Liver (tissue), 9 donors: ENCODE results near the gene MAP1A. TPM values are rescaled to one million over a fixed set of nuclear protein-coding genes. Genes with fewer than 3 reads are reported as not detected.

Experiments
- DNase-seq: peaks from one replicate; pipeline ENCODE4 v3.0.0-alpha.2; 2017; ENCODE audit warnings: low spot score
- H3K27ac ChIP-seq, 2 donors: one replicate each; pipeline ENCODE4 v1.7.0; 2013; ENCODE audit warnings: inconsistent platforms in 2 of 2, low read length in 2 of 2, control low read depth in 1 of 2, low read depth in 1 of 2, mild to moderate bottlenecking in 1 of 2
- H3K27me3 ChIP-seq, 4 donors: one replicate each; pipeline versions ENCODE4 v1.6.1 to v1.7.0; 2013; ENCODE audit warnings: low read length in 3 of 4, inconsistent platforms in 1 of 4, mild to moderate bottlenecking in 1 of 4, moderate library complexity in 1 of 4; ENCODE audit not compliant: control insufficient read depth in 4 of 4, insufficient read depth in 4 of 4
- H3K36me3 ChIP-seq, 4 donors: one replicate each; pipeline versions ENCODE4 v1.6.1 to v1.7.0; 2013; ENCODE audit warnings: low read length in 3 of 4, mild to moderate bottlenecking in 3 of 4, low read depth in 1 of 4, moderate library complexity in 1 of 4; ENCODE audit not compliant: control insufficient read depth in 4 of 4, insufficient read depth in 3 of 4
- H3K4me1 ChIP-seq, 4 donors: one replicate each; pipeline versions ENCODE4 v1.6.1 to v1.7.0; 2013; ENCODE audit warnings: low read length in 3 of 4, mild to moderate bottlenecking in 3 of 4, moderate library complexity in 1 of 4; ENCODE audit not compliant: control insufficient read depth in 4 of 4, insufficient read depth in 4 of 4
- H3K4me3 ChIP-seq, 3 donors: one replicate each; pipeline versions ENCODE4 v1.6.1 to v1.7.0; 2013; ENCODE audit warnings: low read length in 3 of 3, control low read depth in 1 of 3, low read depth in 1 of 3, mild to moderate bottlenecking in 1 of 3
- H3K9ac ChIP-seq, 2 donors: one replicate each; pipeline ENCODE4 v1.7.0; 2013; ENCODE audit warnings: low read length in 2 of 2, mild to moderate bottlenecking in 2 of 2, moderate library complexity in 2 of 2, control low read depth in 1 of 2, low read depth in 1 of 2
- H3K9me3 ChIP-seq, 4 donors: one replicate each; pipeline versions ENCODE4 v1.6.1 to v1.7.0; 2013; ENCODE audit warnings: low read length in 3 of 4; ENCODE audit not compliant: control insufficient read depth in 4 of 4
- ATF3 ChIP-seq: IDR thresholded peaks from 2 replicates; pipeline ENCODE4 v1.6.1; 2016; ENCODE audit warnings: antibody characterized with exemption
- CTCF ChIP-seq: fragments of 150-350 bp; IDR thresholded peaks from 2 replicates; pipeline ENCODE4 v1.5.1; 2017; ENCODE audit warnings: improper control_type of control experiment, low read depth, low read length; ENCODE audit not compliant: missing input control
- FOXA1 ChIP-seq: IDR thresholded peaks from 2 replicates; pipeline ENCODE4 v1.6.1; 2016; ENCODE audit warnings: antibody characterized with exemption
- HNF4A ChIP-seq, 2 donors: conservative IDR thresholded peaks; 2 replicates each; pipeline ENCODE4 v1.6.1; 2016; ENCODE audit warnings: antibody characterized with exemption in 2 of 2, mild to moderate bottlenecking in 2 of 2
- HNF4G ChIP-seq: IDR thresholded peaks from 2 replicates; pipeline ENCODE4 v1.6.1; 2016; ENCODE audit warnings: antibody characterized with exemption
- JUND ChIP-seq, 2 donors: IDR thresholded peaks; 2 replicates each; pipeline ENCODE4 v1.6.1; 2016; ENCODE audit warnings: antibody characterized with exemption in 2 of 2
- MAX ChIP-seq: IDR thresholded peaks from 2 replicates; pipeline ENCODE4 v1.6.1; 2016; ENCODE audit warnings: antibody characterized with exemption
- RXRA ChIP-seq, 2 donors: IDR thresholded peaks; 2 replicates each; pipeline ENCODE4 v1.6.1; 2017 to 2018; ENCODE audit warnings: antibody characterized with exemption in 2 of 2, mild to moderate bottlenecking in 1 of 2
- TAF1 ChIP-seq: conservative IDR thresholded peaks from 2 replicates; pipeline ENCODE4 v1.6.1; 2016; ENCODE audit warnings: antibody characterized with exemption, mild to moderate bottlenecking
- YY1 ChIP-seq: IDR thresholded peaks from 2 replicates; pipeline ENCODE4 v1.6.1; 2016; ENCODE audit warnings: antibody characterized with exemption, mild to moderate bottlenecking
- WGBS: extraction: QIAGEN DNeasy Blood & Tissue Kit; methylation state at CpG from one replicate; pipeline ENCODE4 v1.1.7; 2013; 5-methylcytosine and 5-hydroxymethylcytosine counted together
- polyA plus RNA-seq, 2 donors: library from polyadenylated mRNA; stranded (reverse) in 1 of 2; unstranded in 1 of 2; fragments of 200-250 nt in 1 of 2; fragments of >200 nt in 1 of 2; fragmentation: Nextera tagmentation in 1 of 2; extraction: Ambion mirVana in 1 of 2; gene quantifications; one replicate each; pipeline versions ENCODE4 v1.2.1 to v1.2.3, GENCODE V29; 2013 to 2015
- total RNA-seq, 2 donors: library from RNA; depleted of rRNA; stranded (reverse); fragments of >200 nt; gene quantifications; one replicate each; pipeline ENCODE4 v1.2.3, GENCODE V29; 2014
- TF ChIP-seq, protein P1 (sequence below): IDR thresholded peaks from 2 replicates; pipeline ENCODE4 v1.6.1; 2016; ENCODE audit warnings: antibody characterized with exemption
- TF ChIP-seq, protein P2 (sequence below): IDR thresholded peaks from 2 replicates; pipeline ENCODE4 v1.6.1; 2016; ENCODE audit warnings: antibody characterized with exemption, mild to moderate bottlenecking
- donor health status: healthy.
- donor health status: healthy.
- donor health status: healthy.
- donor health status: healthy.
- donor health status: healthy.

Gene MAP1A
- total and polyA plus RNA-seq, 4 donors, result 0.11 to 0.89 (median 0.28) TPM

DNA sequence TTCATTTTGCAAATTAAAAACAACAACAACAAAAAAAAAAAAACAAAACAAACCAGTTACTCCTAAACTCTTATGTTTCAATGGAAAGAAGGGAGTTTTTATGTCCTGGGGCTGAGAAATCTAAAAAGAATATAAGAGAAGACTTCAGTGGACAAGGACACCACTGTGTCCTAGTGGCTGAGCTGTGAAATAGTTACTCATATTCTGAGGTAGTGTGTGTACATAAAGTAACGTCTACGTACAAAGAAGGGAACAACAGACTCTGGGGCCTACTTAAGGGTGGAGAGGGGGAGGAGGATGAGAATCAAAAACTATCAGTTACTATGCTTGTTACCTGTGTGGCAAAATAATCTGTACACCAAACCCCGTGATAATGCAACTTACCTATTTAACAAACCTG, 18.4 kb upstream of the MAP1A start:
- H3K4me1 ChIP-seq, result no peaks in the 10 kb centered on the region
- H3K27me3 ChIP-seq, result no peaks in the 10 kb centered on the region
- no peak overlapping the region for H3K27ac ChIP-seq
- 87% methylated on average over 3 of the region's 3 CpGs for WGBS
- no peaks in the 10 kb centered on the region for H3K36me3 ChIP-seq
- no peak overlapping the region for H3K4me3 ChIP-seq
- DNase-seq, result no peak
- no peak overlapping the region for H3K9ac ChIP-seq
- no peak for TF ChIP-seq TAF1
- TF ChIP-seq JUND (IDR thresholded peaks at IDR 0.05), result no peak
- no peak for TF ChIP-seq CTCF
- no peak for TF ChIP-seq FOXA1
- no peak for TF ChIP-seq HNF4G
- no peak for TF ChIP-seq MAX
- TF ChIP-seq, protein P1, sequence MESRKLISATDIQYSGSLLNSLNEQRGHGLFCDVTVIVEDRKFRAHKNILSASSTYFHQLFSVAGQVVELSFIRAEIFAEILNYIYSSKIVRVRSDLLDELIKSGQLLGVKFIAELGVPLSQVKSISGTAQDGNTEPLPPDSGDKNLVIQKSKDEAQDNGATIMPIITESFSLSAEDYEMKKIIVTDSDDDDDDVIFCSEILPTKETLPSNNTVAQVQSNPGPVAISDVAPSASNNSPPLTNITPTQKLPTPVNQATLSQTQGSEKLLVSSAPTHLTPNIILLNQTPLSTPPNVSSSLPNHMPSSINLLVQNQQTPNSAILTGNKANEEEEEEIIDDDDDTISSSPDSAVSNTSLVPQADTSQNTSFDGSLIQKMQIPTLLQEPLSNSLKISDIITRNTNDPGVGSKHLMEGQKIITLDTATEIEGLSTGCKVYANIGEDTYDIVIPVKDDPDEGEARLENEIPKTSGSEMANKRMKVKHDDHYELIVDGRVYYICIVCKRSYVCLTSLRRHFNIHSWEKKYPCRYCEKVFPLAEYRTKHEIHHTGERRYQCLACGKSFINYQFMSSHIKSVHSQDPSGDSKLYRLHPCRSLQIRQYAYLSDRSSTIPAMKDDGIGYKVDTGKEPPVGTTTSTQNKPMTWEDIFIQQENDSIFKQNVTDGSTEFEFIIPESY, result no peak
- TF ChIP-seq YY1, result no peak
- no peak for TF ChIP-seq HNF4A (conservative IDR thresholded peaks at IDR 0.05)
- TF ChIP-seq, protein P2, sequence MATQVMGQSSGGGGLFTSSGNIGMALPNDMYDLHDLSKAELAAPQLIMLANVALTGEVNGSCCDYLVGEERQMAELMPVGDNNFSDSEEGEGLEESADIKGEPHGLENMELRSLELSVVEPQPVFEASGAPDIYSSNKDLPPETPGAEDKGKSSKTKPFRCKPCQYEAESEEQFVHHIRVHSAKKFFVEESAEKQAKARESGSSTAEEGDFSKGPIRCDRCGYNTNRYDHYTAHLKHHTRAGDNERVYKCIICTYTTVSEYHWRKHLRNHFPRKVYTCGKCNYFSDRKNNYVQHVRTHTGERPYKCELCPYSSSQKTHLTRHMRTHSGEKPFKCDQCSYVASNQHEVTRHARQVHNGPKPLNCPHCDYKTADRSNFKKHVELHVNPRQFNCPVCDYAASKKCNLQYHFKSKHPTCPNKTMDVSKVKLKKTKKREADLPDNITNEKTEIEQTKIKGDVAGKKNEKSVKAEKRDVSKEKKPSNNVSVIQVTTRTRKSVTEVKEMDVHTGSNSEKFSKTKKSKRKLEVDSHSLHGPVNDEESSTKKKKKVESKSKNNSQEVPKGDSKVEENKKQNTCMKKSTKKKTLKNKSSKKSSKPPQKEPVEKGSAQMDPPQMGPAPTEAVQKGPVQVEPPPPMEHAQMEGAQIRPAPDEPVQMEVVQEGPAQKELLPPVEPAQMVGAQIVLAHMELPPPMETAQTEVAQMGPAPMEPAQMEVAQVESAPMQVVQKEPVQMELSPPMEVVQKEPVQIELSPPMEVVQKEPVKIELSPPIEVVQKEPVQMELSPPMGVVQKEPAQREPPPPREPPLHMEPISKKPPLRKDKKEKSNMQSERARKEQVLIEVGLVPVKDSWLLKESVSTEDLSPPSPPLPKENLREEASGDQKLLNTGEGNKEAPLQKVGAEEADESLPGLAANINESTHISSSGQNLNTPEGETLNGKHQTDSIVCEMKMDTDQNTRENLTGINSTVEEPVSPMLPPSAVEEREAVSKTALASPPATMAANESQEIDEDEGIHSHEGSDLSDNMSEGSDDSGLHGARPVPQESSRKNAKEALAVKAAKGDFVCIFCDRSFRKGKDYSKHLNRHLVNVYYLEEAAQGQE, result no peak
- no peak for TF ChIP-seq ATF3
- no peaks in the 10 kb centered on the region for H3K9me3 ChIP-seq

GRCh38 chr15:43499635-43500034, 17.8 kb upstream of the MAP1A start:
- Histone ChIP-seq H3K4me1 (no peaks in the 10 kb centered on the region), H3K27me3 (no peaks in the 10 kb centered on the region), H3K4me3 (no peak overlapping the region), H3K36me3 (no peaks in the 10 kb centered on the region), H3K9ac (no peak overlapping the region), H3K27ac (no peak overlapping the region), H3K9me3 (no peaks in the 10 kb centered on the region)
- no peak for DNase-seq
- TF ChIP-seq TAF1 (no peak), JUND (IDR thresholded peaks at IDR 0.05) (no peak), ATF3 (no peak), RXRA (IDR thresholded peaks at IDR 0.05) (no peak)
- 83% methylated on average over 1 of the region's 1 CpG for WGBS
